ENCODE results near the gene PHETA2. TPM values are rescaled to one million over a fixed set of nuclear protein-coding genes. Genes with fewer than 3 reads are reported as not detected.

PHETA2 gene
- 1 to 10 TPM; 1.6 to 1.9 TPM for total RNA-seq

GRCh38 chr22:42074132-42074811 is at the start of gene PHETA2:
Gene PHETA2, plus strand, starts transcription at chr22:42074248. Its CDS starts 3,046 bp downstream, at chr22:42077294.
- Mint-ChIP-seq H3K27me3 (ENCODE audit: low read depth) (no peaks in the 10 kb centered on the region), H3K4me1 (ENCODE audit: low read depth) (peaks cover 48% of the 10 kb centered on the region), H3K4me3 (peak within 1 kb of the TSS; percentile 50), H3K9me3 (ENCODE audit: insufficient read depth) (no peaks in the 10 kb centered on the region), H3K27ac (peak within 1 kb of the TSS; percentile 57), H3K36me3 (ENCODE audit: low read depth) (peaks cover 2% of the 10 kb centered on the region)
- CTCF ChIA-PET: no interaction called here
- peak; percentile 51 for DNase-seq
- POLR2A ChIA-PET: interaction anchor here (0.7 kb wide), 1 partner anchor 17 kb away, joined by 5 read pairs; no protein-coding TSS in a partner anchor
- ATAC-seq: no peak

- ChIA-PET CTCF (interaction anchor here (0.7 to 1.6 kb wide), 3 partner anchors 9 to 89 kb away, joined by 3 to 6 read pairs (median 3); no protein-coding TSS in a partner anchor), POLR2A (interaction anchor here (1.5 kb wide), 1 partner anchor 65 kb away, joined by 4 read pairs; the partner anchor contains the start of gene NDUFA6)
- Mint-ChIP-seq H3K4me3 (no peak overlapping the region), H3K4me1 (ENCODE audit: low read depth) (peaks cover 17% of the 10 kb centered on the region), H3K9me3 (ENCODE audit: insufficient read depth) (no peaks in the 10 kb centered on the region), H3K27ac (no peak overlapping the region), H3K27me3 (ENCODE audit: low read depth) (no peaks in the 10 kb centered on the region), H3K36me3 (ENCODE audit: low read depth) (peaks cover 5% of the 10 kb centered on the region)
- DNase-seq (no peak), ATAC-seq (no peak)
These were observed 48.6 kb upstream of the PHETA2 start for GRCh38 chr22:42025421-42025820.

GRCh38 chr22:42026705-42027104 is 47.3 kb upstream of the PHETA2 start:
- ChIA-PET CTCF (interaction anchor here (1.0 kb wide), 1 partner anchor 11 kb away, joined by 3 read pairs; no protein-coding TSS in a partner anchor), POLR2A (interaction anchor here (1.5 kb wide), 1 partner anchor 63 kb away, joined by 4 read pairs; the partner anchor contains the start of gene NDUFA6)
- peaks cover 5% of the 10 kb centered on the region for H3K36me3 Mint-ChIP-seq (ENCODE audit: low read depth)
- no peaks in the 10 kb centered on the region for H3K9me3 Mint-ChIP-seq (ENCODE audit: insufficient read depth)
- ATAC-seq (no peak), DNase-seq (no peak)
- H3K4me1 Mint-ChIP-seq (ENCODE audit: low read depth): peaks cover 30% of the 10 kb centered on the region
- H3K27ac Mint-ChIP-seq: no peak overlapping the region
- no peaks in the 10 kb centered on the region for H3K27me3 Mint-ChIP-seq (ENCODE audit: low read depth)
- no peak overlapping the region for H3K4me3 Mint-ChIP-seq

- H3K36me3 Mint-ChIP-seq (ENCODE audit: low read depth): peaks cover 11% of the 10 kb centered on the region
- H3K9me3 Mint-ChIP-seq (ENCODE audit: insufficient read depth): peaks cover 9% of the 10 kb centered on the region
- no peak for ATAC-seq
- H3K4me3 Mint-ChIP-seq: no peak overlapping the region
- ChIA-PET POLR2A (interaction anchor here (1.1 kb wide), 1 partner anchor 56 kb away, joined by 3 read pairs; no protein-coding TSS in a partner anchor), CTCF (interaction anchor here (1.2 to 1.4 kb wide), 2 partner anchors 17 to 402 kb away, joined by 3 to 4 read pairs; no protein-coding TSS in a partner anchor)
- H3K27me3 Mint-ChIP-seq (ENCODE audit: low read depth): peaks cover 9% of the 10 kb centered on the region
- no peak for DNase-seq
- peaks cover 19% of the 10 kb centered on the region for H3K4me1 Mint-ChIP-seq (ENCODE audit: low read depth)
- H3K27ac Mint-ChIP-seq: no peak overlapping the region
These were observed 40.5 kb upstream of the PHETA2 start for GRCh38 chr22:42033263-42034181.

- peaks cover 9% of the 10 kb centered on the region for H3K9me3 Mint-ChIP-seq (ENCODE audit: insufficient read depth)
- H3K4me3 Mint-ChIP-seq: no peak overlapping the region
- peaks cover 11% of the 10 kb centered on the region for H3K27me3 Mint-ChIP-seq (ENCODE audit: low read depth)
- no peak overlapping the region for H3K27ac Mint-ChIP-seq
- DNase-seq: no peak
- ChIA-PET POLR2A (no interaction called here), CTCF (no interaction called here)
- ATAC-seq: no peak
- H3K4me1 Mint-ChIP-seq (ENCODE audit: low read depth): peaks cover 18% of the 10 kb centered on the region
- peaks cover 11% of the 10 kb centered on the region for H3K36me3 Mint-ChIP-seq (ENCODE audit: low read depth)
These were observed 38.8 kb upstream of the PHETA2 start for GRCh38 chr22:42035256-42035655.

- Mint-ChIP-seq H3K27me3 (ENCODE audit: low read depth) (peaks cover 11% of the 10 kb centered on the region), H3K4me1 (ENCODE audit: low read depth) (no peaks in the 10 kb centered on the region), H3K9me3 (ENCODE audit: insufficient read depth) (peaks cover 29% of the 10 kb centered on the region), H3K4me3 (no peak overlapping the region), H3K36me3 (ENCODE audit: low read depth) (peaks cover 9% of the 10 kb centered on the region), H3K27ac (no peak overlapping the region)
- CTCF ChIA-PET: no interaction called here
- ATAC-seq (no peak), DNase-seq (no peak)
- POLR2A ChIA-PET: no interaction called here
These were observed 34.8 kb upstream of the PHETA2 start for GRCh38 chr22:42039271-42039670.

- Mint-ChIP-seq H3K27me3 (ENCODE audit: low read depth) (peaks cover 13% of the 10 kb centered on the region), H3K4me3 (no peak overlapping the region), H3K9me3 (ENCODE audit: insufficient read depth) (peaks cover 25% of the 10 kb centered on the region), H3K27ac (no peak overlapping the region), H3K36me3 (ENCODE audit: low read depth) (peaks cover 6% of the 10 kb centered on the region), H3K4me1 (ENCODE audit: low read depth) (no peaks in the 10 kb centered on the region)
- DNase-seq (no peak), ATAC-seq (no peak)
- ChIA-PET POLR2A (interaction anchor here (0.7 kb wide), 1 partner anchor 95 kb away, joined by 3 read pairs; no protein-coding TSS in a partner anchor), CTCF (interaction anchor here (1.0 kb wide), 1 partner anchor 12 kb away, joined by 3 read pairs; no protein-coding TSS in a partner anchor)
These were observed 32.3 kb upstream of the PHETA2 start for GRCh38 chr22:42041784-42042183.

- no peak for DNase-seq
- no peak for ATAC-seq
- H3K27me3 Mint-ChIP-seq (ENCODE audit: low read depth): peaks cover 2% of the 10 kb centered on the region
- no peaks in the 10 kb centered on the region for H3K4me1 Mint-ChIP-seq (ENCODE audit: low read depth)
- H3K9me3 Mint-ChIP-seq (ENCODE audit: insufficient read depth): peaks cover 3% of the 10 kb centered on the region
- POLR2A ChIA-PET: no interaction called here
- CTCF ChIA-PET: no interaction called here
- no peak overlapping the region for H3K27ac Mint-ChIP-seq
- H3K36me3 Mint-ChIP-seq (ENCODE audit: low read depth): no peaks in the 10 kb centered on the region
- no peak overlapping the region for H3K4me3 Mint-ChIP-seq
These were observed 23.3 kb upstream of the PHETA2 start for GRCh38 chr22:42050641-42051180.

- no peak for DNase-seq
- H3K4me3 Mint-ChIP-seq: no peak overlapping the region
- no peak overlapping the region for H3K27ac Mint-ChIP-seq
- no peaks in the 10 kb centered on the region for H3K4me1 Mint-ChIP-seq (ENCODE audit: low read depth)
- H3K36me3 Mint-ChIP-seq (ENCODE audit: low read depth): peaks cover 9% of the 10 kb centered on the region
- H3K9me3 Mint-ChIP-seq (ENCODE audit: insufficient read depth): peaks cover 21% of the 10 kb centered on the region
- POLR2A ChIA-PET: no interaction called here
- no peak for ATAC-seq
- peaks cover 2% of the 10 kb centered on the region for H3K27me3 Mint-ChIP-seq (ENCODE audit: low read depth)
- CTCF ChIA-PET: interaction anchor here (1.6 kb wide), 1 partner anchor 39 kb away, joined by 4 read pairs; no protein-coding TSS in a partner anchor
These were observed 21.3 kb upstream of the PHETA2 start for GRCh38 chr22:42052765-42053164.

GRCh38 chr22:42056757-42057511 is 17.1 kb upstream of the PHETA2 start:
- ATAC-seq (no peak), DNase-seq (no peak)
- Mint-ChIP-seq H3K9me3 (ENCODE audit: insufficient read depth) (peaks cover 26% of the 10 kb centered on the region), H3K27me3 (ENCODE audit: low read depth) (peaks cover 2% of the 10 kb centered on the region), H3K27ac (no peak overlapping the region), H3K36me3 (ENCODE audit: low read depth) (peaks cover 41% of the 10 kb centered on the region), H3K4me3 (no peak overlapping the region), H3K4me1 (ENCODE audit: low read depth) (no peaks in the 10 kb centered on the region)
- ChIA-PET POLR2A (interaction anchor here (0.6 kb wide), 1 partner anchor 299 kb away, joined by 4 read pairs; no protein-coding TSS in a partner anchor), CTCF (no interaction called here)

GRCh38 chr22:42060489-42060888 is 13.6 kb upstream of the PHETA2 start:
- Mint-ChIP-seq H3K4me3 (no peak overlapping the region), H3K27ac (no peak overlapping the region), H3K36me3 (ENCODE audit: low read depth) (peaks cover 59% of the 10 kb centered on the region), H3K9me3 (ENCODE audit: insufficient read depth) (peaks cover 25% of the 10 kb centered on the region), H3K27me3 (ENCODE audit: low read depth) (peaks cover 2% of the 10 kb centered on the region), H3K4me1 (ENCODE audit: low read depth) (no peaks in the 10 kb centered on the region)
- no peak for ATAC-seq
- CTCF ChIA-PET: no interaction called here
- POLR2A ChIA-PET: interaction anchor here (1.3 kb wide), 1 partner anchor 29 kb away, joined by 3 read pairs; no protein-coding TSS in a partner anchor
- DNase-seq: no peak
